ENCODE measurements around the gene KLHDC7B. TPM values are rescaled to one million over a fixed set of nuclear protein-coding genes. Genes with fewer than 3 reads are reported as not detected.

KLHDC7B gene
- total RNA-seq, 1 experiment from 2014 or later = not detected

GRCh38 chr22:50560034-50560433 lies 14.3 kb downstream of the KLHDC7B start:
- Histone ChIP-seq H3K9me2 (replicated peaks; ENCODE audit: low read length) (no peaks in the 10 kb centered on the region), H3K4me1 (ENCODE audit: insufficient read depth, low read length) (peaks cover 7% of the 10 kb centered on the region), H3K27me3 (ENCODE audit: low read length) (no peaks in the 10 kb centered on the region), H3K4me2 (ENCODE audit: low read length) (no peak overlapping the region), H3F3A (ENCODE audit: low read length, unreplicated experiment) (no peaks in the 10 kb centered on the region), H4K20me1 (ENCODE audit: low read length) (no peaks in the 10 kb centered on the region), H2AFZ (ENCODE audit: low read length) (no peak overlapping the region), H3K9me3 (ENCODE audit: low read length) (no peaks in the 10 kb centered on the region), H3K27ac (ENCODE audit: low read length) (no peak overlapping the region), H3K79me2 (ENCODE audit: low read length) (no peaks in the 10 kb centered on the region), H3K9ac (ENCODE audit: low read length) (no peak overlapping the region), H3K36me3 (ENCODE audit: low read depth, low read length) (no peaks in the 10 kb centered on the region), H3K4me3 (ENCODE audit: low read length) (no peak overlapping the region)
- ATAC-seq = no peak
- ChIA-PET CTCF (no interaction called here), POLR2A (ENCODE audit: unreplicated experiment) (no interaction called here)
- DNase-seq = no peak
- TF ChIP-seq, protein P1, sequence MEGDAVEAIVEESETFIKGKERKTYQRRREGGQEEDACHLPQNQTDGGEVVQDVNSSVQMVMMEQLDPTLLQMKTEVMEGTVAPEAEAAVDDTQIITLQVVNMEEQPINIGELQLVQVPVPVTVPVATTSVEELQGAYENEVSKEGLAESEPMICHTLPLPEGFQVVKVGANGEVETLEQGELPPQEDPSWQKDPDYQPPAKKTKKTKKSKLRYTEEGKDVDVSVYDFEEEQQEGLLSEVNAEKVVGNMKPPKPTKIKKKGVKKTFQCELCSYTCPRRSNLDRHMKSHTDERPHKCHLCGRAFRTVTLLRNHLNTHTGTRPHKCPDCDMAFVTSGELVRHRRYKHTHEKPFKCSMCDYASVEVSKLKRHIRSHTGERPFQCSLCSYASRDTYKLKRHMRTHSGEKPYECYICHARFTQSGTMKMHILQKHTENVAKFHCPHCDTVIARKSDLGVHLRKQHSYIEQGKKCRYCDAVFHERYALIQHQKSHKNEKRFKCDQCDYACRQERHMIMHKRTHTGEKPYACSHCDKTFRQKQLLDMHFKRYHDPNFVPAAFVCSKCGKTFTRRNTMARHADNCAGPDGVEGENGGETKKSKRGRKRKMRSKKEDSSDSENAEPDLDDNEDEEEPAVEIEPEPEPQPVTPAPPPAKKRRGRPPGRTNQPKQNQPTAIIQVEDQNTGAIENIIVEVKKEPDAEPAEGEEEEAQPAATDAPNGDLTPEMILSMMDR (conservative IDR thresholded peaks at IDR 0.05; ENCODE audit: low read depth, low read length) = no peak
- TF ChIP-seq EZH2phosphoT487 (IDR thresholded peaks at IDR 0.05; ENCODE audit: borderline replicate concordance, low read length) = no peak
- intact Hi-C loops (cut with micrococcal nuclease) = loop anchor here (5.0 kb wide), 1 partner anchor 33 kb away; the partner anchor contains the start of gene SCO2
- no TSS peak for BruUV-seq (replicated peaks)

DNA sequence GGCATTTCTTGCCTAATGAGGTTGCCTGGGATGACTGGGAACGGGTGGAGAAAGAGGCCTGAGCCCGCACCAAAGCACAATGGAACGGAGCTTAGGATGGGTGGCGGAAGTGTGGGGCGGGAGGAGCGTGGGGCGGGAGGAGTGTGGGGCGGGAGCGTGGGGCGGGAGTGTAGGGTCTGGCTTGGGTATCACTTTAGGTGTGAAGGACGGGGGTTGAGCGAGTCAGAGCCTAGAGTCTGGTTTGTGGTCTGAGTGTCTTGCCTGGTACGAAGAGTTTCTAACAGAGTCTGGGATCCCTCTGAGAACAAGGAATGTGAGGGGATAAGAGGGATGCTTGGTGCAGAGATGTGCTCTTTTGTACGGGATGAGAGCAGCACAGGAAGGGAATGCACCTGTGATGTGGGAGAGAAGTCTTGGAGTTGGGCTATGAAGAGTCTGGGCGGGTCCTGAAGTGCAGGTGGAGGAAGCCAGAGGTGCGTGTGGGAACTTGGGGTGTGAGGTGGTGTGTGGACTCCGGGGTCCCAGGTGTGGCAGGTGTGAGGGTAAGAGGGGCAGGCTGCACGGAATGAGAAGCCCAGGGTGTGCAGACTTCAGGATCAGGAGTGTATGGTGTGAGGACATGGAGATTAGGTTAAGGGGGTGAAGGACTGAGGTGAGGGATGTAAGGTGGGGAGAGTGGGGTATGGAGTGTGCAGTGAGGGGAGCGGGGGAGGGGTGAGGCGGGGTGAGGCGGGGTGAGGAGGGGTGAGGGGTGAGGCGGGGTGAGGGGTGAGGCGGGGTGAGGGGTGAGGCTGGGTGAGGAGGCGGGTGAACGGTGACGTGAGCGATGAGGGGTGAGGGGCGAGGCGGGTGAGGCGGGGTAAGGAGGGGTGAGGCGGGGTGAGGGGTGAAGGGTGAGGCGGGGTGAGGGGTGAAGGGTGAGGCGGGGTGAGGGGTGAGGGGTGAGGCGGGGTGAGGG lies 16.0 kb downstream of the KLHDC7B start:
- Histone ChIP-seq H3K9me3 (ENCODE audit: low read length) (no peaks in the 10 kb centered on the region), H3K9ac (ENCODE audit: low read length) (no peak overlapping the region), H3K79me2 (ENCODE audit: low read length) (no peaks in the 10 kb centered on the region), H3K27ac (ENCODE audit: low read length) (no peak overlapping the region), H3K36me3 (ENCODE audit: low read depth, low read length) (no peaks in the 10 kb centered on the region), H3K4me1 (ENCODE audit: insufficient read depth, low read length) (peaks cover 7% of the 10 kb centered on the region), H3K4me2 (ENCODE audit: low read length) (no peak overlapping the region), H2AFZ (ENCODE audit: low read length) (no peak overlapping the region), H3F3A (ENCODE audit: low read length, unreplicated experiment) (no peaks in the 10 kb centered on the region), H4K20me1 (ENCODE audit: low read length) (no peaks in the 10 kb centered on the region), H3K9me2 (replicated peaks; ENCODE audit: low read length) (no peaks in the 10 kb centered on the region), H3K27me3 (ENCODE audit: low read length) (no peaks in the 10 kb centered on the region), H3K4me3 (ENCODE audit: low read length) (no peak overlapping the region)
- no peak for ATAC-seq
- no TSS peak for BruUV-seq (replicated peaks)
- no peak for DNase-seq
- ChIA-PET POLR2A (ENCODE audit: unreplicated experiment) (no interaction called here), CTCF (no interaction called here)
- intact Hi-C loops (cut with micrococcal nuclease) = loop anchor here (5.0 kb wide), 1 partner anchor 34 kb away; the partner anchor contains the start of gene SCO2
- TF ChIP-seq EZH2phosphoT487 (IDR thresholded peaks at IDR 0.05; ENCODE audit: borderline replicate concordance, low read length) (no peak), EZH2 (IDR thresholded peaks at IDR 0.05; ENCODE audit: low read length, unreplicated experiment) (no peak)
- TF ChIP-seq, protein P1 (conservative IDR thresholded peaks at IDR 0.05; ENCODE audit: low read depth, low read length) = no peak
